ENCODE results near the gene DRD5.

The DRD5 gene

DNA sequence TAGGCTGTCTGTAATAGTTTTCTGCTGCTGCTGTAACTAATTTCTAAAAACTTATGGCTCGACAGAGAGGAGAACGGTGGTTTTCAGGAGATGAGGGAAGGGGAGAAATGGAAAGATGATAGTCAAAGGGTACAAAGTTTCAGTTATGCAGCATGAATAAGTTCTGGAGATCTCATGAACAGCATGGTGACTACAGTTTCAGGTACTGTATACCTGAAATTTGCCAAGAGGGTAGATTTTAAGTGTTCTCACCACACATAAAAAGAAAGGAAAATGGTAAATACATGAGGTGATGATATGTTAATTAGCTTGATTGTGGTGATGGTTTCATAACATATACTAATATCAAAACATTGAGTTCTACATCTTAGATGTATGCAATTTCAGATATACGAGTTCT is 34.9 kb downstream of the DRD5 start:
- DNase-seq (ENCODE audit: low read depth): no peak

DNA sequence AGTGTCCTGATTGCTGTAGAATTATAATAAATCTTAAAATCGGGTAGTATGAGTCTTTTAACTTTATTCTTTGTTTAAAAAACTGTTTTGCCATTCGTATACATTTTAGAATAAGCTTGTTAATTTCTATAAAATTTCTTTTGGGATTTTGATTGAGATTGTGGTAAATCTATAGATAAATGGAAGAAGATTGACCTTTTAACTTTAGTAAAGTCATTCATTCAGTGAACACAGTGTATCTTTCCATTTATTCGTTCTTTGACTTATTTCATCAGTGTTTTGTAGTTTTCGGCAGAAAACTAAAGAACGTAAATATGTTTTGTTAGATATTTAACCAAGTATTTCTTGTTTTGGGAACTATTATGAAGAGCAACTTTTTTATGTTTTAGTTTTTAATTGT is 38.9 kb downstream of the DRD5 start:
- DNase-seq (ENCODE audit: low read depth): no peak

DNA sequence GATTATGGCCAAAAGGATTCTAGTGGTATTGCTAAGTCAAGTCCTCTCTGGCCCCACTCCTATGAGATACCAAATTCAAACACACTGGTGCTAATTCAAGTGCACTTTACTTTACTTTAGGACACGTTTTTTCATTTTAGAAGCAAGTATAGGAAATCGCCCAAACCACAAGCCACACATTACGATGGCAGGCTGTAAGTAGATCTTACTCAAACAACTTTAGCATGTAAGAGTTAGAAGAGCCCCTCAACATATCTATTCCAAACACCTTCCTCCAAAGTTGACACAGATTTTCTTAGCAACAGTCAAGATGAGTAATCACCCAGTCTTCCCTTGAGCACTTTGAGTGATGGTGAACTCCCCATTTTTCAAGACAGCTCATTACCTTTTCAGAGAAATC is 43.6 kb downstream of the DRD5 start:
- no peak for DNase-seq (ENCODE audit: low read depth)

DNA sequence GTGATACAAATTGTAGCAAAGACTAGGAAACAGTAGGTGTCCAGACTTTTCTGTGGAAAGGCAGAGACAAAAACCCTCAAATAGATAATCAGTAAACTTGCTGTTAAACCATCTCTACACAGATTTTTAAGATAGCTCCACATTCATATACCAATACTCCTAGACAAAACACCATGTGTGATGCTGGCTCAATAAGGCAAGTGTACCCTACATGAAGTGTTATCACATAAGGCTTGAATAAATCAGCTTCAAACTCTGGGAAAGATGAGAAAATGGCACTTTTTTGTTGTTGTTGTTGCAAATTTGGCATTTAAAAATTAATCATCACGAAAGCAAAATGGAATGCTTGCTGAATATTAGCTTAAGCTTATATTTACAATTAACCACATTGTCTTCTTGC is 45.1 kb downstream of the DRD5 start:
- no peak for DNase-seq (ENCODE audit: low read depth)

DNA sequence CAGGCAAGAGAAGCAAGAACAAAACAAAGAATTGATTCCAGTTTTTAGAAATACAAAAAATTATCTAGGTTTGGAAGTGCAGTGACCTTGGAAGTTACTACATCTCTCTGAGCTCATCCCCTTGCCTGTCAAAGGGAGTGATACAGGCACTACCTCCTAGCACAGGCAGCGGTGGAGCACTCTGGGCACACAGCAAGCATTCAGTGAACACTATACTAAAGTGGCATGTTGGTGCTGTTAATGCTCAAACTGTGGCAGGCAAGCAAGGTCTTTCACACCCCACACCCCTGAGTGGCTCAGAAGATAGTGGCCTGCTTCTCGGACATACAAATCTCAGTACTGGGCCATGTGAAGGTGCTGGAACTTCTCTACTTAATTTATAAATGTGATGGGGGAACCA is 51.2 kb downstream of the DRD5 start:
- no peak for DNase-seq (ENCODE audit: low read depth)

DNA sequence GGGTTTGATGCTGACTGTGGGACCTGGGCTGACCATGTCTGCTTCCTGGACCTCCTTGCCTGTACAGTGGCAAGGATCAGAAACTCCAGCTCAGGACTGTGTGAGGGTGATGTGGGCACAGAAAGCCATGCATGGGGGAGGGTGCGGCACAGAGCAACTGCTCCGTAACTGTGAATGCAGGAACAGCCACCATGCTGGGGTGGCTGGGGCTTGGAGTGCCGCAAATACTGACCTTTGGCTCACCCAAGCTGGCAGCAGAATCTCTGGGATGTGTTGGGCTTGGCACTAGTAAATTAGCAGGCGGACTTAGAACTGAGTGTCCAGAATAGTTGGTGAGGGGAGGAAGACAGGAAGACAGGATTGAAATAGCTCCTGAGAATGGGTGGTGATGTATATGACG is 52.0 kb downstream of the DRD5 start:
- DNase-seq (ENCODE audit: low read depth): no peak
